ENCODE measurements around the gene TACR1.

DNA sequence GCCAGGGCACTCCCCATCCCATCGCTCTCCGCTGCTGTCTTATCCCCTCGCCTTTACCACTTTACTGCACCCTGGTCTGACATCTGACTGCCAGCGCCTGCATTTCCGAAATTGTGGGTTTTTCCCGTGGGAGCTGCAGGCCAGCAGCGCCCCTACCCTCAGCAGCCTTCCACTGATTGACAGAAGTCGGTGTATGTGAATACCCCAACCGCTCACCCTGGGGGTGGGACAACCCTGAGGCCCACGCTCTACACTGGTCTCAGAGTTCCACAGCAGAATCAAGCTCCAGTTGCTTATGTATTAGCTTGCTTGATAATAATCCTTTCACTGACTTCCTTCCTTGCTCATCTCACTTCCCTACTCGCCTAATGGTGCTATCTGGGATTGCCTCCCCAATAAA is 178.8 kb downstream of the TACR1 start:
- TF ChIP-seq, protein P1, sequence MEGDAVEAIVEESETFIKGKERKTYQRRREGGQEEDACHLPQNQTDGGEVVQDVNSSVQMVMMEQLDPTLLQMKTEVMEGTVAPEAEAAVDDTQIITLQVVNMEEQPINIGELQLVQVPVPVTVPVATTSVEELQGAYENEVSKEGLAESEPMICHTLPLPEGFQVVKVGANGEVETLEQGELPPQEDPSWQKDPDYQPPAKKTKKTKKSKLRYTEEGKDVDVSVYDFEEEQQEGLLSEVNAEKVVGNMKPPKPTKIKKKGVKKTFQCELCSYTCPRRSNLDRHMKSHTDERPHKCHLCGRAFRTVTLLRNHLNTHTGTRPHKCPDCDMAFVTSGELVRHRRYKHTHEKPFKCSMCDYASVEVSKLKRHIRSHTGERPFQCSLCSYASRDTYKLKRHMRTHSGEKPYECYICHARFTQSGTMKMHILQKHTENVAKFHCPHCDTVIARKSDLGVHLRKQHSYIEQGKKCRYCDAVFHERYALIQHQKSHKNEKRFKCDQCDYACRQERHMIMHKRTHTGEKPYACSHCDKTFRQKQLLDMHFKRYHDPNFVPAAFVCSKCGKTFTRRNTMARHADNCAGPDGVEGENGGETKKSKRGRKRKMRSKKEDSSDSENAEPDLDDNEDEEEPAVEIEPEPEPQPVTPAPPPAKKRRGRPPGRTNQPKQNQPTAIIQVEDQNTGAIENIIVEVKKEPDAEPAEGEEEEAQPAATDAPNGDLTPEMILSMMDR (IDR thresholded peaks at IDR 0.05): no peak
- no peak for TF ChIP-seq EZH2 (IDR thresholded peaks at IDR 0.05; ENCODE audit: borderline replicate concordance, insufficient read depth, low read depth, low read length, poor library complexity, severe bottlenecking)

Measured in B cell (primary cell).